HepG2 (cell line): ENCODE data around the gene CTNNAL1. TPM values are rescaled to one million over a fixed set of nuclear protein-coding genes. Genes with fewer than 3 reads are reported as not detected.

Experiments
- ATAC-seq: fragments of 200-7000 bp; cut with Tn5 transposase; 3 replicates; pipeline ENCODE4 v1.9.1; 2020; ENCODE audit warnings: mild to moderate bottlenecking, moderate library complexity
- BruUV-seq: library from RNA; stranded (reverse); fragments of 400-500 nt; replicated peaks from 2 replicates; lab custom pipeline; 2021; lab: Mats Ljungman, UMichigan
- CTCF ChIA-PET: fragments of 300-600 bp; formaldehyde crosslinking; extraction: SDS; loops from one replicate; lab custom pipeline; 2021; ENCODE audit warnings: low total read pairs, inconsistent platforms, low intra/inter-chr PET ratio; lab: Yijun Ruan, JAX
- POLR2A ChIA-PET: fragments of 350-600 bp; sonication (Branson Sonifier 250); formaldehyde crosslinking; loops from one replicate; lab custom pipeline; 2020; ENCODE audit warnings: antibody characterized with exemption, inconsistent platforms; lab: Yijun Ruan, JAX
- DNase-seq: peaks from one replicate; pipeline ENCODE4 v3.0.0-alpha.2; 2015; ENCODE audit warnings: low spot score
- FAIRE-seq: peaks from 3 replicates; lab custom pipeline; 2011; peaks lifted over from hg19 to GRCh38; lab: Jason Lieb, UNC
- H2AFZ ChIP-seq: one replicate; pipeline ENCODE4 v1.6.1; 2011; ENCODE audit warnings: low read length, inconsistent platforms
- H3K27ac ChIP-seq: fragments of 300-600 bp; 3 replicates; pipeline ENCODE4 v1.8.0; 2011; ENCODE audit warnings: mixed run types, mild to moderate bottlenecking, mixed read lengths, low read length, inconsistent platforms; ENCODE audit not compliant: insufficient read depth; ENCODE audit errors: extremely low read length
- H3K27me3 ChIP-seq, 2 experiments: fragments of 200-600 bp in 1 of 2; 2 replicates in 1 of 2; 3 replicates in 1 of 2; pipeline versions ENCODE4 v1.6.0 to v1.8.0; 2011; ENCODE audit warnings: low read length in 2 of 2, mild to moderate bottlenecking in 2 of 2, moderate library complexity in 2 of 2, inconsistent platforms in 1 of 2; ENCODE audit not compliant: insufficient read depth in 2 of 2, control insufficient read depth in 1 of 2
- H3K36me3 ChIP-seq, 2 experiments: fragments of 200-600 bp in 1 of 2; replicated peaks in 1 of 2; 2 replicates in 1 of 2; 3 replicates in 1 of 2; pipeline versions ENCODE4 v1.5.1 to v1.8.0; 2011; ENCODE audit warnings: low read length in 2 of 2, inconsistent platforms in 1 of 2; ENCODE audit not compliant: insufficient read depth in 2 of 2, control insufficient read depth in 1 of 2
- H3K4me1 ChIP-seq: 2 replicates; pipeline ENCODE4 v1.5.1; 2012; ENCODE audit warnings: low read length, inconsistent platforms; ENCODE audit not compliant: insufficient read depth
- H3K4me2 ChIP-seq: 2 replicates; pipeline ENCODE4 v1.6.0; 2011; ENCODE audit warnings: low read depth, low read length, inconsistent platforms
- H3K4me3 ChIP-seq, 3 experiments: fragments of 200-600 bp in 1 of 3; sonication (generic), shearing (Covaris generic) in 1 of 3; replicated peaks in 1 of 3; 2 replicates each; pipeline ENCODE4 v1.5.1; 2011 to 2016; ENCODE audit warnings: low read length in 3 of 3, inconsistent platforms in 2 of 3, low read depth in 2 of 3, mild to moderate bottlenecking in 2 of 3, control low read depth in 1 of 3, mixed read lengths in 1 of 3; ENCODE audit not compliant: insufficient read depth in 1 of 3
- H3K79me2 ChIP-seq: one replicate; pipeline ENCODE4 v1.6.1; 2011; ENCODE audit warnings: low read length, inconsistent platforms; ENCODE audit not compliant: insufficient read depth
- H3K9ac ChIP-seq: 2 replicates; pipeline ENCODE4 v1.6.0; 2011; ENCODE audit warnings: mild to moderate bottlenecking, low read depth, low read length, inconsistent platforms; ENCODE audit not compliant: insufficient read depth
- H3K9me3 ChIP-seq: 2 replicates; pipeline ENCODE4 v1.5.1; 2012; ENCODE audit warnings: mild to moderate bottlenecking, low read length
- H4K20me1 ChIP-seq: 2 replicates; pipeline ENCODE4 v1.6.0; 2011; ENCODE audit warnings: inconsistent platforms, mild to moderate bottlenecking, low read length, moderate library complexity; ENCODE audit not compliant: insufficient read depth
- AHR ChIP-seq: IDR thresholded peaks from 2 replicates; pipeline ENCODE4 v1.6.1; 2018; ENCODE audit warnings: missing genetic modification reagents, missing compliant biosample characterization
- IKZF1 ChIP-seq: fragments of 450-650 bp; IDR thresholded peaks from 2 replicates; pipeline ENCODE4 v1.7.1; 2016
- KAT2B ChIP-seq: fragments of 150-350 bp; IDR thresholded peaks from 2 replicates; pipeline ENCODE4 v1.6.1; 2014; ENCODE audit warnings: low read depth, low read length, borderline replicate concordance
- SMAD3 ChIP-seq: sonication (generic); formaldehyde crosslinking; IDR thresholded peaks from 2 replicates; pipeline ENCODE4 v1.4.0; 2020; ENCODE audit warnings: missing genetic modification reagents
- ZNF883 ChIP-seq: sonication (generic); formaldehyde crosslinking; IDR thresholded peaks from 2 replicates; pipeline ENCODE4 v1.5.1; 2020; ENCODE audit warnings: mild to moderate bottlenecking, missing genetic modification reagents; ENCODE audit errors: not compliant biosample characterization
- in situ Hi-C: cut with HindIII; loops from 2 replicates; pipeline ENCODE4 v1.10.0; 2017; ENCODE audit warnings: low pct_unique_long_range_greater_than_20kb; ENCODE audit not compliant: extremely low pct_ligation_motif_present
- intact Hi-C: fragments of 100-400 bp; cut with micrococcal nuclease; formaldehyde crosslinking; loops from one replicate; pipeline ENCODE4 v1.10.0; 2022; ENCODE audit not compliant: unreplicated experiment
- polyA plus RNA-seq, 8 experiments: library from polyadenylated mRNA; depleted of rRNA in 3 of 8; stranded (reverse) in 7 of 8; unstranded in 1 of 8; fragments of >200 nt; fragmentation: Illumina TruSeq in 4 of 8; extraction: Trizol in 4 of 8; gene quantifications; 2 replicates each; pipeline versions ENCODE4 v1.2.1 to v1.2.3, GENCODE V29; 2011 to 2016; ENCODE audit warnings: low read depth in 4 of 8, missing spikeins in 1 of 8, mixed read lengths in 1 of 8; ENCODE audit not compliant: insufficient read depth in 1 of 8
- total RNA-seq, 5 experiments: library from RNA; depleted of rRNA; stranded (reverse); fragments of >200 nt; fragmentation: Illumina TruSeq; extraction: Trizol; gene quantifications; 2 replicates each; pipeline ENCODE4 v1.2.3, GENCODE V29; 2016; ENCODE audit warnings: low read depth in 1 of 5
- TF ChIP-seq, protein P1 (sequence below): sonication (generic); formaldehyde crosslinking; IDR thresholded peaks from 2 replicates; pipeline ENCODE4 v1.9.0; 2021; ENCODE audit warnings: missing genetic modification reagents, borderline replicate concordance
- TF ChIP-seq, protein P2 (sequence below): sonication (generic); formaldehyde crosslinking; IDR thresholded peaks from 2 replicates; pipeline ENCODE4 v1.4.0; 2020; ENCODE audit warnings: missing genetic modification reagents
- TF ChIP-seq, protein P3 (sequence below): sonication (generic); formaldehyde crosslinking; IDR thresholded peaks from 2 replicates; pipeline ENCODE4 v1.5.0; 2020; ENCODE audit warnings: mild to moderate bottlenecking, missing genetic modification reagents
- TF ChIP-seq, protein P4 (sequence below): sonication (generic); formaldehyde crosslinking; IDR thresholded peaks from 2 replicates; pipeline ENCODE4 v1.4.0; 2020; ENCODE audit warnings: mild to moderate bottlenecking, low read depth, missing genetic modification reagents

Gene CTNNAL1
- total and polyA plus RNA-seq, 2 of the 13 experiments (the other 11 are each of a cell fraction or from before 2014, with no cell fraction given), result 32.0 to 162 TPM

DNA sequence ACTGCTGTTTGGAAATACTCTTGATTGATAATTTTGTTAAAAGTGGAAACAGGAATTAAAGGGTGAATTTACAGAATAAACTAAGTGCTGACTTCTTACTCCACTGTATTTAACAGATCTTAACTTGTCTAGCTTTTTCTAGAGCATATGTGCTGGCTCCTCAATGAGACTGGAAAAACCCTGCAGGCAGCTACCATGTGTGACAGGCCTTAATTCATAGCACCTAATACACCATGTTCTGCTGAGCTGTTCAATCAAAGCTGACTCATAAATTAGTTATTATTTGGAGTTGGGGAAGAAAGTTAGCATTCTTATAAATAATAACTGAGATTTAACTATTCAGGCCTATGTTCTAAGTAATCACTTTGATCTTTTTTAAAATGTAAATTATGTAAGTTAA, 29.4 kb downstream of the CTNNAL1 start:
- DNase-seq (no peak), ATAC-seq (no peak), FAIRE-seq (no peak)
- H3K27ac ChIP-seq, result no peak overlapping the region
- no peaks in the 10 kb centered on the region for H3K9me3 ChIP-seq
- H3K9ac ChIP-seq, result no peak overlapping the region
- TF ChIP-seq ZNF883 (CRISPR knock-in tag) (no peak), AHR (CRISPR knock-in tag) (no peak), SMAD3 (CRISPR knock-in tag) (no peak), KAT2B (no peak), IKZF1 (no peak)
- TF ChIP-seq, protein P1, sequence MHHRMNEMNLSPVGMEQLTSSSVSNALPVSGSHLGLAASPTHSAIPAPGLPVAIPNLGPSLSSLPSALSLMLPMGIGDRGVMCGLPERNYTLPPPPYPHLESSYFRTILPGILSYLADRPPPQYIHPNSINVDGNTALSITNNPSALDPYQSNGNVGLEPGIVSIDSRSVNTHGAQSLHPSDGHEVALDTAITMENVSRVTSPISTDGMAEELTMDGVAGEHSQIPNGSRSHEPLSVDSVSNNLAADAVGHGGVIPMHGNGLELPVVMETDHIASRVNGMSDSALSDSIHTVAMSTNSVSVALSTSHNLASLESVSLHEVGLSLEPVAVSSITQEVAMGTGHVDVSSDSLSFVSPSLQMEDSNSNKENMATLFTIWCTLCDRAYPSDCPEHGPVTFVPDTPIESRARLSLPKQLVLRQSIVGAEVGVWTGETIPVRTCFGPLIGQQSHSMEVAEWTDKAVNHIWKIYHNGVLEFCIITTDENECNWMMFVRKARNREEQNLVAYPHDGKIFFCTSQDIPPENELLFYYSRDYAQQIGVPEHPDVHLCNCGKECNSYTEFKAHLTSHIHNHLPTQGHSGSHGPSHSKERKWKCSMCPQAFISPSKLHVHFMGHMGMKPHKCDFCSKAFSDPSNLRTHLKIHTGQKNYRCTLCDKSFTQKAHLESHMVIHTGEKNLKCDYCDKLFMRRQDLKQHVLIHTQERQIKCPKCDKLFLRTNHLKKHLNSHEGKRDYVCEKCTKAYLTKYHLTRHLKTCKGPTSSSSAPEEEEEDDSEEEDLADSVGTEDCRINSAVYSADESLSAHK (CRISPR knock-in tag), result no peak
- TF ChIP-seq, protein P2, sequence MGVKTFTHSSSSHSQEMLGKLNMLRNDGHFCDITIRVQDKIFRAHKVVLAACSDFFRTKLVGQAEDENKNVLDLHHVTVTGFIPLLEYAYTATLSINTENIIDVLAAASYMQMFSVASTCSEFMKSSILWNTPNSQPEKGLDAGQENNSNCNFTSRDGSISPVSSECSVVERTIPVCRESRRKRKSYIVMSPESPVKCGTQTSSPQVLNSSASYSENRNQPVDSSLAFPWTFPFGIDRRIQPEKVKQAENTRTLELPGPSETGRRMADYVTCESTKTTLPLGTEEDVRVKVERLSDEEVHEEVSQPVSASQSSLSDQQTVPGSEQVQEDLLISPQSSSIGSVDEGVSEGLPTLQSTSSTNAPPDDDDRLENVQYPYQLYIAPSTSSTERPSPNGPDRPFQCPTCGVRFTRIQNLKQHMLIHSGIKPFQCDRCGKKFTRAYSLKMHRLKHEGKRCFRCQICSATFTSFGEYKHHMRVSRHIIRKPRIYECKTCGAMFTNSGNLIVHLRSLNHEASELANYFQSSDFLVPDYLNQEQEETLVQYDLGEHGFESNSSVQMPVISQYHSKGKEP (CRISPR knock-in tag), result no peak
- TF ChIP-seq, protein P3, sequence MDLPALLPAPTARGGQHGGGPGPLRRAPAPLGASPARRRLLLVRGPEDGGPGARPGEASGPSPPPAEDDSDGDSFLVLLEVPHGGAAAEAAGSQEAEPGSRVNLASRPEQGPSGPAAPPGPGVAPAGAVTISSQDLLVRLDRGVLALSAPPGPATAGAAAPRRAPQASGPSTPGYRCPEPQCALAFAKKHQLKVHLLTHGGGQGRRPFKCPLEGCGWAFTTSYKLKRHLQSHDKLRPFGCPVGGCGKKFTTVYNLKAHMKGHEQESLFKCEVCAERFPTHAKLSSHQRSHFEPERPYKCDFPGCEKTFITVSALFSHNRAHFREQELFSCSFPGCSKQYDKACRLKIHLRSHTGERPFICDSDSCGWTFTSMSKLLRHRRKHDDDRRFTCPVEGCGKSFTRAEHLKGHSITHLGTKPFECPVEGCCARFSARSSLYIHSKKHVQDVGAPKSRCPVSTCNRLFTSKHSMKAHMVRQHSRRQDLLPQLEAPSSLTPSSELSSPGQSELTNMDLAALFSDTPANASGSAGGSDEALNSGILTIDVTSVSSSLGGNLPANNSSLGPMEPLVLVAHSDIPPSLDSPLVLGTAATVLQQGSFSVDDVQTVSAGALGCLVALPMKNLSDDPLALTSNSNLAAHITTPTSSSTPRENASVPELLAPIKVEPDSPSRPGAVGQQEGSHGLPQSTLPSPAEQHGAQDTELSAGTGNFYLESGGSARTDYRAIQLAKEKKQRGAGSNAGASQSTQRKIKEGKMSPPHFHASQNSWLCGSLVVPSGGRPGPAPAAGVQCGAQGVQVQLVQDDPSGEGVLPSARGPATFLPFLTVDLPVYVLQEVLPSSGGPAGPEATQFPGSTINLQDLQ, result no peak
- TF ChIP-seq, protein P4, sequence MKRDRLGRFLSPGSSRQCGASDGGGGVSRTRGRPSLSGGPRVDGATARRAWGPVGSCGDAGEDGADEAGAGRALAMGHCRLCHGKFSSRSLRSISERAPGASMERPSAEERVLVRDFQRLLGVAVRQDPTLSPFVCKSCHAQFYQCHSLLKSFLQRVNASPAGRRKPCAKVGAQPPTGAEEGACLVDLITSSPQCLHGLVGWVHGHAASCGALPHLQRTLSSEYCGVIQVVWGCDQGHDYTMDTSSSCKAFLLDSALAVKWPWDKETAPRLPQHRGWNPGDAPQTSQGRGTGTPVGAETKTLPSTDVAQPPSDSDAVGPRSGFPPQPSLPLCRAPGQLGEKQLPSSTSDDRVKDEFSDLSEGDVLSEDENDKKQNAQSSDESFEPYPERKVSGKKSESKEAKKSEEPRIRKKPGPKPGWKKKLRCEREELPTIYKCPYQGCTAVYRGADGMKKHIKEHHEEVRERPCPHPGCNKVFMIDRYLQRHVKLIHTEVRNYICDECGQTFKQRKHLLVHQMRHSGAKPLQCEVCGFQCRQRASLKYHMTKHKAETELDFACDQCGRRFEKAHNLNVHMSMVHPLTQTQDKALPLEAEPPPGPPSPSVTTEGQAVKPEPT (CRISPR knock-in tag), result no peak
- intact Hi-C loops, result no loop called here
- BruUV-seq, result no TSS peak
- no peaks in the 10 kb centered on the region for H3K27me3 ChIP-seq
- H3K36me3 ChIP-seq, result peaks cover 11 to 36% of the 10 kb centered on the region in 2 experiments
- no peak overlapping the region for H2AFZ ChIP-seq
- H3K4me2 ChIP-seq, result no peak overlapping the region
- H3K4me3 ChIP-seq, result no peak overlapping the region
- no peaks in the 10 kb centered on the region for H4K20me1 ChIP-seq
- H3K79me2 ChIP-seq, result no peaks in the 10 kb centered on the region
- POLR2A ChIA-PET, result no interaction called here
- in situ Hi-C loops, result no loop called here
- no peaks in the 10 kb centered on the region for H3K4me1 ChIP-seq
- CTCF ChIA-PET, result no interaction called here
